Measurements from ENCODE around the gene RASGEF1B. TPM values are rescaled to one million over a fixed set of nuclear protein-coding genes. Genes with fewer than 3 reads are reported as not detected.

The RASGEF1B gene
- total RNA-seq, 2 donors from 2014 or later, result 7.8 to 24.5 TPM

GRCh38 chr4:81427344-81427821 is 44.3 kb downstream of the RASGEF1B start:
- Histone ChIP-seq H3K27ac (no peak overlapping the region), H3K9me3 (no peaks in the 10 kb centered on the region), H3K36me3 (no peaks in the 10 kb centered on the region), H3K27me3 (no peaks in the 10 kb centered on the region), H3K4me3 (no peak overlapping the region), H3K4me1 (peaks cover 4% of the 10 kb centered on the region), H3K9ac (ENCODE audit: low read depth in 2 of 2, low read length in 2 of 2) (no peak overlapping the region)
- intact Hi-C loops (cut with DNase I), result no loop called here
- DNase-seq, result no peak
- TF ChIP-seq, protein P1, sequence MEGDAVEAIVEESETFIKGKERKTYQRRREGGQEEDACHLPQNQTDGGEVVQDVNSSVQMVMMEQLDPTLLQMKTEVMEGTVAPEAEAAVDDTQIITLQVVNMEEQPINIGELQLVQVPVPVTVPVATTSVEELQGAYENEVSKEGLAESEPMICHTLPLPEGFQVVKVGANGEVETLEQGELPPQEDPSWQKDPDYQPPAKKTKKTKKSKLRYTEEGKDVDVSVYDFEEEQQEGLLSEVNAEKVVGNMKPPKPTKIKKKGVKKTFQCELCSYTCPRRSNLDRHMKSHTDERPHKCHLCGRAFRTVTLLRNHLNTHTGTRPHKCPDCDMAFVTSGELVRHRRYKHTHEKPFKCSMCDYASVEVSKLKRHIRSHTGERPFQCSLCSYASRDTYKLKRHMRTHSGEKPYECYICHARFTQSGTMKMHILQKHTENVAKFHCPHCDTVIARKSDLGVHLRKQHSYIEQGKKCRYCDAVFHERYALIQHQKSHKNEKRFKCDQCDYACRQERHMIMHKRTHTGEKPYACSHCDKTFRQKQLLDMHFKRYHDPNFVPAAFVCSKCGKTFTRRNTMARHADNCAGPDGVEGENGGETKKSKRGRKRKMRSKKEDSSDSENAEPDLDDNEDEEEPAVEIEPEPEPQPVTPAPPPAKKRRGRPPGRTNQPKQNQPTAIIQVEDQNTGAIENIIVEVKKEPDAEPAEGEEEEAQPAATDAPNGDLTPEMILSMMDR (IDR thresholded peaks at IDR 0.05), result no peak

- no peak overlapping the region for H3K9ac ChIP-seq (ENCODE audit: low read depth in 2 of 2, low read length in 2 of 2)
- no peaks in the 10 kb centered on the region for H3K27me3 ChIP-seq
- peaks cover 4% of the 10 kb centered on the region for H3K4me1 ChIP-seq
- H3K27ac ChIP-seq, result no peak overlapping the region
- H3K36me3 ChIP-seq, result no peaks in the 10 kb centered on the region
- intact Hi-C loops (cut with DNase I), result no loop called here
- H3K9me3 ChIP-seq, result no peaks in the 10 kb centered on the region
- TF ChIP-seq, protein P1 (IDR thresholded peaks at IDR 0.05), result no peak
- no peak for DNase-seq
- H3K4me3 ChIP-seq, result no peak overlapping the region
Measured at GRCh38 chr4:81426770-81427289, 44.9 kb downstream of the RASGEF1B start.

- Histone ChIP-seq H3K27ac (no peak overlapping the region), H3K4me3 (no peak overlapping the region), H3K36me3 (no peaks in the 10 kb centered on the region), H3K4me1 (peaks cover 4% of the 10 kb centered on the region), H3K9ac (ENCODE audit: low read depth in 2 of 2, low read length in 2 of 2) (no peak overlapping the region), H3K27me3 (no peaks in the 10 kb centered on the region), H3K9me3 (no peaks in the 10 kb centered on the region)
- intact Hi-C loops (cut with DNase I), result loop anchor here (5.0 kb wide), 1 partner anchor 37 kb away; no protein-coding TSS in a partner anchor
- DNase-seq, result no peak
- TF ChIP-seq, protein P1 (IDR thresholded peaks at IDR 0.05), result no peak
Measured at GRCh38 chr4:81424816-81425755, 46.6 kb downstream of the RASGEF1B start.

DNA sequence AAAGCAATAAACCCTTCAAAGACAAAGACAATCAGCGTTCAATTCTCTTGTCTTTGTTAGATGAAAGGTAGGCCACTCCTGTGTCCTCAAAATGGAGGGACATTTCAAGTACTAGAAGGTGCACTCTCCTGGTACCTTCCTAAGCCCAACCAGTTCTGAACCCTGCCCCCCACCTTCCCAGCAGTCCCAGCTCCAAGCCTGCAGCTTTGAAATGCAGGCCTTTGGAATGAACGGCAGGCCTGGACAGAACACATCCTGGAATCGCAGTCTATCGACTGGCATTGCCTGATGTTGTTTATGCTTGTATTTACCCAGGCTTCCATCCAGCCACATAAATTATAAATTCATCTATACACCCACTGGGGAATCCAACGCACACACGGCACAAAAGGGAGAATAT is 47.4 kb downstream of the RASGEF1B start:
- intact Hi-C loops (cut with DNase I), result loop anchor here (5.0 kb wide), 1 partner anchor 38 kb away; no protein-coding TSS in a partner anchor
- H3K9me3 ChIP-seq, result no peaks in the 10 kb centered on the region
- no peak for DNase-seq
- H3K4me1 ChIP-seq, result peaks cover 4% of the 10 kb centered on the region
- no peaks in the 10 kb centered on the region for H3K27me3 ChIP-seq
- TF ChIP-seq, protein P1 (IDR thresholded peaks at IDR 0.05), result no peak
- no peak overlapping the region for H3K27ac ChIP-seq
- H3K9ac ChIP-seq (ENCODE audit: low read depth in 2 of 2, low read length in 2 of 2), result no peak overlapping the region
- no peaks in the 10 kb centered on the region for H3K36me3 ChIP-seq
- no peak overlapping the region for H3K4me3 ChIP-seq

- no peaks in the 10 kb centered on the region for H3K36me3 ChIP-seq
- no peak overlapping the region for H3K9ac ChIP-seq (ENCODE audit: low read depth in 2 of 2, low read length in 2 of 2)
- intact Hi-C loops (cut with DNase I), result loop anchor here (5.0 kb wide), 1 partner anchor 40 kb away; no protein-coding TSS in a partner anchor
- DNase-seq, result no peak
- H3K9me3 ChIP-seq, result no peaks in the 10 kb centered on the region
- H3K27me3 ChIP-seq, result no peaks in the 10 kb centered on the region
- H3K4me1 ChIP-seq, result peaks cover 4% of the 10 kb centered on the region
- TF ChIP-seq, protein P1 (IDR thresholded peaks at IDR 0.05), result no peak
- peak overlapping the region; percentile 69 for H3K27ac ChIP-seq
- no peak overlapping the region for H3K4me3 ChIP-seq
Measured at GRCh38 chr4:81422595-81422994, 49.1 kb downstream of the RASGEF1B start.
